Measurements from ENCODE around the gene EXOC6B. TPM values are rescaled to one million over a fixed set of nuclear protein-coding genes. Genes with fewer than 3 reads are reported as not detected.
A peak's percentile ranks its signal among the peaks of the same experiment; 100 is the strongest.

The EXOC6B gene
- total and polyA plus RNA-seq, 2 of the 8 experiments (the other 6 are each of a cell fraction or from before 2014, with no cell fraction given) = 13.5 to 33.0 TPM

DNA sequence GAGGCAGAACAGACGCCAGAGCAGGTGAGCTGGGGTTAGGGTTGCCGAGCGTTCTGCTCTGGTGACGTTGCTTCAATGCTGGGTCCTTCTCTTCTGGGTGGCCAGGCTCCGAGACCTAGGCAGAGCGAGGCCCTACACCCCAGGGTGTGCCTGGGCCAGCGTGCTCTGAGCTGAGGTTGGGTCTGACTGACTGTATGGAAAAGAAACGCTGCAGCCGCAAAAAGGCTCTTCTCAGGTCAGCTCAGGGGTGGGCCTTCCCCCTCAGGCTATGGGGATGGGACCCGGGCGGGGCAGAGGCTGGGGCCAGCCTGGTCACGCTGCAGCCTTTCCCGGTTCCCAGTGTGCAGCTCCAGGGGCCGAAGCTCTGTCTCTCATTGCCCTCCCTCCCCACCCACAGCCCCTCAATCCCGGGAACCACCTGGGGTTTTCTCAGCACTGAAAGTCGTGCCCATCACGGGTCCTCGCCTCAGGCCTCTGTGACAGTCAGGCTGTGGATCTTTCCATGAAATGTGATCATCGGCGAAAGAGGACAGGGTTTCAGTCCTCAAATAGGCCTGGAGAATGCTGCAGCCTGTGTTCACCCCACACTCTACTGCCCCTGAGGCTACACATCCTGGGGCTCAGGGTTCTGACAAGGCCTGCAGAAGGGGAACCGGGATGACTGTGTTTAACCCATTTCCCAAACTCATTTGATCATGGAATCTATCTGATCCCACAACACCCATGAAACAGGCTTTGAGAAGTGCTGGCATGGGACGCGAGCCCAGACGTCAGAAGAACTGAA lies 697.6 kb downstream of the EXOC6B start:
- Histone ChIP-seq H3K18ac (ENCODE audit: extremely low read depth, low read length) (no peak overlapping the region), H2BK20ac (ENCODE audit: low read length) (no peak overlapping the region), H3K36me3 (ENCODE audit: control insufficient read depth in 2 of 4, insufficient read depth in 4 of 4, low read length in 3 of 4) (no peaks in the 10 kb centered on the region), H4K20me1 (replicated peaks in 1 of 2; ENCODE audit: control insufficient read depth in 1 of 2, insufficient read depth in 2 of 2, low read length in 2 of 2) (no peaks in the 10 kb centered on the region), H3K4ac (replicated peaks; ENCODE audit: insufficient read length, low read depth, low read length) (no peak overlapping the region), H3K4me2 (ENCODE audit: insufficient read depth in 1 of 2, low read depth in 2 of 2, low read length in 2 of 2) (no peak overlapping the region), H4K5ac (ENCODE audit: insufficient read length, low read depth, low read length) (no peak overlapping the region), H2BK12ac (ENCODE audit: low read depth, low read length) (no peak overlapping the region), H2BK120ac (replicated peaks; ENCODE audit: low read depth, low read length) (no peak overlapping the region), H2BK15ac (ENCODE audit: low read length) (0 out of 2 replicates have a peak overlapping the region, but pooled peaks have one; percentile 34), H2AFZ (ENCODE audit: low read length) (no peak overlapping the region), H2AK5ac (ENCODE audit: low read depth, low read length) (no peak overlapping the region), H3K4me1 (replicated peaks in 1 of 4; ENCODE audit: control insufficient read depth in 3 of 4, insufficient read depth in 4 of 4, low read length in 3 of 4) (peaks cover 0 to 9% (median 6%) of the 10 kb centered on the region in 4 experiments; a peak in 5 of 7 replicates), H3K56ac (replicated peaks; ENCODE audit: insufficient read length, low read depth, low read length) (no peak overlapping the region), H3K23me2 (ENCODE audit: low read depth, low read length) (no peaks in the 10 kb centered on the region), H3K79me1 (ENCODE audit: low read depth, low read length) (no peaks in the 10 kb centered on the region), H3K9me3 (ENCODE audit: insufficient read depth in 2 of 2, low read depth in 1 of 2, low read length in 1 of 2) (no peaks in the 10 kb centered on the region), H3K79me2 (ENCODE audit: control insufficient read depth in 1 of 2, insufficient read depth in 2 of 2, low read length in 2 of 2) (no peaks in the 10 kb centered on the region), H3K9ac (replicated peaks in 1 of 4; ENCODE audit: extremely low read depth in 1 of 4, low read depth in 3 of 4, low read length in 3 of 4) (no peak overlapping the region), H3K27ac (ENCODE audit: low read depth, low read length) (no peak overlapping the region), H2BK5ac (ENCODE audit: low read depth, low read length) (no peak overlapping the region), H4K91ac (replicated peaks; ENCODE audit: insufficient read length, low read length) (no peak overlapping the region), H3K4me3 (ENCODE audit: extremely low read depth in 1 of 4, insufficient read depth in 2 of 4, low read depth in 3 of 4, low read length in 4 of 4) (no peak overlapping the region), H3K27me3 (replicated peaks in 1 of 4; ENCODE audit: control insufficient read depth in 3 of 4, extremely low read depth in 1 of 4, insufficient read depth in 3 of 4, low read length in 3 of 4) (peaks cover 0 to 4% (median 0%) of the 10 kb centered on the region in 4 experiments; a peak in 1 of 7 replicates), H4K8ac (ENCODE audit: extremely low read depth, insufficient read depth, low read length) (peak overlapping the region; percentile 80; the same call in 1 of the 2 replicates), H3K14ac (ENCODE audit: insufficient read length) (no peak overlapping the region), H3K23ac (ENCODE audit: insufficient read length) (no peak overlapping the region)
- no peak for FAIRE-seq
- CTCF ChIA-PET (ENCODE audit: partially characterized antibody) = interaction anchor here (1.1 to 7.7 kb wide), 6 partner anchors 9 to 580 kb away, joined by 3 to 44 read pairs (median 7); no protein-coding TSS in a partner anchor
- POLR2A ChIA-PET (ENCODE audit: partially characterized antibody) = no interaction called here
- WGBS, 2 experiments (ENCODE audit: extremely low coverage in 1 of 2, insufficient coverage in 1 of 2, insufficient read length in 1 of 2, insufficient replicate concordance in 2 of 2, low coverage in 1 of 2, low lambda C conversion rate in 2 of 2, missing lambda C conversion rate in 1 of 2) = 90% methylated on average over 20 of the region's 24 CpGs; no CpG with 5 or more reads in 1 of the 2 experiments
- DNase-seq (ENCODE audit: low read depth in 1 of 2, low spot score in 2 of 2) = peak in 1 of 2 experiments; percentile 42
- TF ChIP-seq TAF1 (IDR thresholded peaks at IDR 0.05; ENCODE audit: low read depth, low read length) (no peak), TBP (IDR thresholded peaks at IDR 0.05; ENCODE audit: low read depth, low read length) (no peak), BCL11A (IDR thresholded peaks at IDR 0.05; ENCODE audit: low read depth in 2 of 2, low read length in 2 of 2) (no peak), POLR2A (IDR thresholded peaks at IDR 0.05; ENCODE audit: control extremely low read depth in 1 of 2, low read depth in 2 of 2, low read length in 2 of 2) (no peak), BRCA1 (IDR thresholded peaks at IDR 0.05; ENCODE audit: low read depth, low read length) (no peak), CBX8 (IDR thresholded peaks at IDR 0.05; ENCODE audit: borderline replicate concordance, low read depth, low read length) (no peak), CREB1 (IDR thresholded peaks at IDR 0.05) (no peak), HDAC2 (IDR thresholded peaks at IDR 0.05; ENCODE audit: borderline replicate concordance in 1 of 2, low read depth in 2 of 2, low read length in 2 of 2) (no peak), SIN3A (conservative IDR thresholded peaks at IDR 0.05 in 1 of 2, IDR thresholded peaks at IDR 0.05 in 1 of 2; ENCODE audit: low read depth in 1 of 2, low read length in 2 of 2) (no peak), TAF7 (optimal IDR thresholded peaks at IDR 0.05; ENCODE audit: borderline replicate concordance, low read depth, low read length) (no peak), RFX5 (IDR thresholded peaks at IDR 0.05; ENCODE audit: borderline replicate concordance, low read depth, low read length) (no peak)
- TF ChIP-seq, protein P1, sequence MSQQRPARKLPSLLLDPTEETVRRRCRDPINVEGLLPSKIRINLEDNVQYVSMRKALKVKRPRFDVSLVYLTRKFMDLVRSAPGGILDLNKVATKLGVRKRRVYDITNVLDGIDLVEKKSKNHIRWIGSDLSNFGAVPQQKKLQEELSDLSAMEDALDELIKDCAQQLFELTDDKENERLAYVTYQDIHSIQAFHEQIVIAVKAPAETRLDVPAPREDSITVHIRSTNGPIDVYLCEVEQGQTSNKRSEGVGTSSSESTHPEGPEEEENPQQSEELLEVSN (IDR thresholded peaks at IDR 0.05) = no peak
